HepG2 (cell line): ENCODE results near the gene INHBB. TPM values are rescaled to one million over a fixed set of nuclear protein-coding genes. Genes with fewer than 3 reads are reported as not detected.

Experiments used
- CEBPG ChIP-seq: IDR thresholded peaks from 2 replicates; pipeline ENCODE4 v1.6.1; 2016
- CHD2 ChIP-seq: IDR thresholded peaks from 2 replicates; pipeline ENCODE4 v1.6.1; 2011; ENCODE audit warnings: low read depth, low read length, improper control_type of control experiment
- GABPA ChIP-seq, 2 experiments: IDR thresholded peaks; 2 replicates each; pipeline ENCODE4 v1.6.1; 2011 to 2016; ENCODE audit warnings: low read depth in 2 of 2, low read length in 1 of 2, missing biosample characterization in 1 of 2, missing genetic modification characterization in 1 of 2
- HNRNPLL ChIP-seq: fragments of 200-400 bp; formaldehyde crosslinking; IDR thresholded peaks from 2 replicates; pipeline ENCODE4 v1.6.1; 2017; ENCODE audit warnings: mild to moderate bottlenecking, low read depth, low read length; ENCODE audit not compliant: poor library complexity, severe bottlenecking
- HOXA3 ChIP-seq: sonication (generic); formaldehyde crosslinking; IDR thresholded peaks from 2 replicates; pipeline ENCODE4 v1.5.0; 2020; ENCODE audit warnings: missing genetic modification reagents
- ISX ChIP-seq: sonication (generic); formaldehyde crosslinking; conservative IDR thresholded peaks from 2 replicates; pipeline ENCODE4 v1.5.0; 2020; ENCODE audit warnings: missing genetic modification reagents
- MIER2 ChIP-seq: IDR thresholded peaks from 2 replicates; pipeline ENCODE4 v1.6.1; 2016; ENCODE audit warnings: missing biosample characterization, missing genetic modification reagents
- MIXL1 ChIP-seq: IDR thresholded peaks from 2 replicates; pipeline ENCODE4 v1.6.1; 2016
- NFRKB ChIP-seq: fragments of 450-650 bp; IDR thresholded peaks from 2 replicates; pipeline ENCODE4 v1.6.1; 2017
- NR1H2 ChIP-seq: sonication (generic); formaldehyde crosslinking; IDR thresholded peaks from 2 replicates; pipeline ENCODE4 v1.8.1; 2022; ENCODE audit warnings: low read depth, missing genetic modification reagents, borderline replicate concordance
- ONECUT2 ChIP-seq: sonication (generic); formaldehyde crosslinking; IDR thresholded peaks from 2 replicates; pipeline ENCODE4 v1.4.0; 2020; ENCODE audit warnings: missing genetic modification reagents
- POLR2G ChIP-seq: fragments of 200-400 bp; formaldehyde crosslinking; IDR thresholded peaks from 2 replicates; pipeline ENCODE4 v1.6.1; 2018; ENCODE audit warnings: mild to moderate bottlenecking, low read depth, low read length, moderate library complexity
- PRDM15 ChIP-seq: sonication (generic); formaldehyde crosslinking; IDR thresholded peaks from 2 replicates; pipeline ENCODE4 v1.4.0; 2020; ENCODE audit warnings: missing genetic modification reagents
- SIN3A ChIP-seq: IDR thresholded peaks from 2 replicates; pipeline ENCODE4 v1.6.1; 2011; ENCODE audit warnings: low read depth, mild to moderate bottlenecking, control low read depth, low read length, borderline replicate concordance
- TRAFD1 ChIP-seq: sonication (generic); formaldehyde crosslinking; IDR thresholded peaks from 2 replicates; pipeline ENCODE4 v1.5.1; 2020; ENCODE audit warnings: missing genetic modification reagents, mild to moderate bottlenecking, borderline replicate concordance
- ZFP36 ChIP-seq: fragments of 150-350 bp; IDR thresholded peaks from 2 replicates; pipeline ENCODE4 v1.6.1; 2018; ENCODE audit warnings: borderline replicate concordance, low read length, low read depth; ENCODE audit not compliant: partially characterized antibody
- ZNF44 ChIP-seq: sonication (generic); formaldehyde crosslinking; IDR thresholded peaks from 2 replicates; pipeline ENCODE4 v1.5.1; 2020; ENCODE audit warnings: mild to moderate bottlenecking, missing genetic modification reagents
- ZNF552 ChIP-seq: sonication (generic); formaldehyde crosslinking; IDR thresholded peaks from 2 replicates; pipeline ENCODE4 v1.9.0; 2022; ENCODE audit warnings: missing genetic modification reagents, mild to moderate bottlenecking, borderline replicate concordance
- ZNF572 ChIP-seq: sonication (generic); formaldehyde crosslinking; IDR thresholded peaks from 2 replicates; pipeline ENCODE4 v1.5.1; 2020; ENCODE audit warnings: mild to moderate bottlenecking, missing genetic modification reagents
- ZNF577 ChIP-seq: sonication (generic); formaldehyde crosslinking; IDR thresholded peaks from 2 replicates; pipeline ENCODE4 v1.4.0; 2020; ENCODE audit warnings: mild to moderate bottlenecking, low read depth, missing genetic modification reagents, borderline replicate concordance
- polyA plus RNA-seq, 8 experiments: library from polyadenylated mRNA; depleted of rRNA in 3 of 8; stranded (reverse) in 7 of 8; unstranded in 1 of 8; fragments of >200 nt; fragmentation: Illumina TruSeq in 4 of 8; extraction: Trizol in 4 of 8; gene quantifications; 2 replicates each; pipeline versions ENCODE4 v1.2.1 to v1.2.3, GENCODE V29; 2011 to 2016; ENCODE audit warnings: low read depth in 4 of 8, missing spikeins in 1 of 8, mixed read lengths in 1 of 8; ENCODE audit not compliant: insufficient read depth in 1 of 8
- total RNA-seq, 5 experiments: library from RNA; depleted of rRNA; stranded (reverse); fragments of >200 nt; fragmentation: Illumina TruSeq; extraction: Trizol; gene quantifications; 2 replicates each; pipeline ENCODE4 v1.2.3, GENCODE V29; 2016; ENCODE audit warnings: low read depth in 1 of 5
- TF ChIP-seq, protein P1 (sequence below): sonication (generic); formaldehyde crosslinking; IDR thresholded peaks from 2 replicates; pipeline ENCODE4 v1.8.0; 2022; ENCODE audit warnings: mild to moderate bottlenecking, missing genetic modification reagents, moderate library complexity
- TF ChIP-seq, protein P2 (sequence below): sonication (generic); formaldehyde crosslinking; IDR thresholded peaks from 2 replicates; pipeline ENCODE4 v1.4.0; 2020; ENCODE audit warnings: mild to moderate bottlenecking, missing genetic modification reagents

Gene INHBB
- total and polyA plus RNA-seq, 2 of the 13 experiments (the other 11 are each of a cell fraction or from before 2014, with no cell fraction given): 0.20 to 1.7 TPM

DNA sequence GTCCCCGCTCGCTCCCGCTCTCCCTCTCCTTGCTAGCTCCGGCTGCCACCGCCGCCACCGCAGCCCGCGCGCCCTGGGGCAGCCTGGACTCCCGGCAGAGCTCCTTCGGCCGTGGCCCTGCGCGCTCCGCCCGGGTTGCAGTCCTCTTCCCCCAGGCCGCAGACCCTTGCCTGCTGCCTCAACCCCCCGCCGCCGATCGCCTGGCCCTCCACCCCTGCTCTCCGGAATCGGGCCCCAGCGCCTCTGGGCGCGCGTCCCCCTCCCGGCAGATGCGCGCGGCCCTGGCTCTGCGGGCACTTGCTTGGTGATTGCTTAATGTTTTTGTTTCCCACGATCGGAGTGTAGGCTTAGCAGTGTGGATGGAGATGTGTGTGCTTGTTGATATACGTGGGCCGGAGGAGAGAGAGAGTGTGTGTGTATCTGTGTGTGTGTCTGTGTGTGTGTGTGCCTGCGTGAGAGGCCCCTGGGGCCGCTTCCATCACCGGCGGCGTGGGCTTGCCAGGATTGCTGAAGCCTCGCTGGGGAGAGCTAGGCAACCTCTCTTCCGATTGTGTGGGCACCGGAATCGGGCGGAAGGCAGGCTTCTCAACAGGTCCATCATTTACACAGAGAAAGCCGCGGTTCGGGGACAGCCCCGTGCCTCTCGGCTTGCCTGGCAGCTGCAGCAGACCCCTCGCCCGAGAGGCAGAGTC is 877 bp downstream of the INHBB start (continued):
- no peak for TF ChIP-seq TRAFD1 (CRISPR knock-in tag)
- no peak for TF ChIP-seq POLR2G
- no peak for TF ChIP-seq GABPA (IDR thresholded peaks at IDR 0.05; ENCODE audit: low read depth, low read length)
- no peak for TF ChIP-seq GABPA (CRISPR knock-in tag; IDR thresholded peaks at IDR 0.05; ENCODE audit: low read depth)
- TF ChIP-seq HOXA3 (CRISPR knock-in tag): no peak
- no peak for TF ChIP-seq PRDM15
- TF ChIP-seq ZNF577 (CRISPR knock-in tag): no peak
- TF ChIP-seq CHD2: no peak
- TF ChIP-seq MIXL1: no peak
- no peak for TF ChIP-seq ZNF44 (CRISPR knock-in tag)
- TF ChIP-seq ZFP36: no peak
- no peak for TF ChIP-seq NFRKB
- peak; percentile 10 for TF ChIP-seq HNRNPLL
- TF ChIP-seq ISX (CRISPR knock-in tag): no peak
- no peak for TF ChIP-seq ONECUT2
- no peak for TF ChIP-seq ZNF552
- no peak for TF ChIP-seq ZNF572 (CRISPR knock-in tag)
- TF ChIP-seq CEBPG (CRISPR knock-in tag): 0 out of 2 replicates have a peak, but pooled peaks have one; percentile 23
- TF ChIP-seq, protein P1, sequence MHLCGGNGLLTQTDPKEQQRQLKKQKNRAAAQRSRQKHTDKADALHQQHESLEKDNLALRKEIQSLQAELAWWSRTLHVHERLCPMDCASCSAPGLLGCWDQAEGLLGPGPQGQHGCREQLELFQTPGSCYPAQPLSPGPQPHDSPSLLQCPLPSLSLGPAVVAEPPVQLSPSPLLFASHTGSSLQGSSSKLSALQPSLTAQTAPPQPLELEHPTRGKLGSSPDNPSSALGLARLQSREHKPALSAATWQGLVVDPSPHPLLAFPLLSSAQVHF (CRISPR knock-in tag): no peak
- TF ChIP-seq, protein P2, sequence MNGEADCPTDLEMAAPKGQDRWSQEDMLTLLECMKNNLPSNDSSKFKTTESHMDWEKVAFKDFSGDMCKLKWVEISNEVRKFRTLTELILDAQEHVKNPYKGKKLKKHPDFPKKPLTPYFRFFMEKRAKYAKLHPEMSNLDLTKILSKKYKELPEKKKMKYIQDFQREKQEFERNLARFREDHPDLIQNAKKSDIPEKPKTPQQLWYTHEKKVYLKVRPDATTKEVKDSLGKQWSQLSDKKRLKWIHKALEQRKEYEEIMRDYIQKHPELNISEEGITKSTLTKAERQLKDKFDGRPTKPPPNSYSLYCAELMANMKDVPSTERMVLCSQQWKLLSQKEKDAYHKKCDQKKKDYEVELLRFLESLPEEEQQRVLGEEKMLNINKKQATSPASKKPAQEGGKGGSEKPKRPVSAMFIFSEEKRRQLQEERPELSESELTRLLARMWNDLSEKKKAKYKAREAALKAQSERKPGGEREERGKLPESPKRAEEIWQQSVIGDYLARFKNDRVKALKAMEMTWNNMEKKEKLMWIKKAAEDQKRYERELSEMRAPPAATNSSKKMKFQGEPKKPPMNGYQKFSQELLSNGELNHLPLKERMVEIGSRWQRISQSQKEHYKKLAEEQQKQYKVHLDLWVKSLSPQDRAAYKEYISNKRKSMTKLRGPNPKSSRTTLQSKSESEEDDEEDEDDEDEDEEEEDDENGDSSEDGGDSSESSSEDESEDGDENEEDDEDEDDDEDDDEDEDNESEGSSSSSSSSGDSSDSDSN: 0 out of 2 replicates have a peak, but pooled peaks have one; percentile 8
- TF ChIP-seq MIER2 (CRISPR knock-in tag): no peak
- no peak for TF ChIP-seq SIN3A
- TF ChIP-seq NR1H2 (CRISPR knock-in tag): no peak
